ENCODE data around the gene REPS1. TPM values are rescaled to one million over a fixed set of nuclear protein-coding genes. Genes with fewer than 3 reads are reported as not detected.

REPS1 gene, protein sequence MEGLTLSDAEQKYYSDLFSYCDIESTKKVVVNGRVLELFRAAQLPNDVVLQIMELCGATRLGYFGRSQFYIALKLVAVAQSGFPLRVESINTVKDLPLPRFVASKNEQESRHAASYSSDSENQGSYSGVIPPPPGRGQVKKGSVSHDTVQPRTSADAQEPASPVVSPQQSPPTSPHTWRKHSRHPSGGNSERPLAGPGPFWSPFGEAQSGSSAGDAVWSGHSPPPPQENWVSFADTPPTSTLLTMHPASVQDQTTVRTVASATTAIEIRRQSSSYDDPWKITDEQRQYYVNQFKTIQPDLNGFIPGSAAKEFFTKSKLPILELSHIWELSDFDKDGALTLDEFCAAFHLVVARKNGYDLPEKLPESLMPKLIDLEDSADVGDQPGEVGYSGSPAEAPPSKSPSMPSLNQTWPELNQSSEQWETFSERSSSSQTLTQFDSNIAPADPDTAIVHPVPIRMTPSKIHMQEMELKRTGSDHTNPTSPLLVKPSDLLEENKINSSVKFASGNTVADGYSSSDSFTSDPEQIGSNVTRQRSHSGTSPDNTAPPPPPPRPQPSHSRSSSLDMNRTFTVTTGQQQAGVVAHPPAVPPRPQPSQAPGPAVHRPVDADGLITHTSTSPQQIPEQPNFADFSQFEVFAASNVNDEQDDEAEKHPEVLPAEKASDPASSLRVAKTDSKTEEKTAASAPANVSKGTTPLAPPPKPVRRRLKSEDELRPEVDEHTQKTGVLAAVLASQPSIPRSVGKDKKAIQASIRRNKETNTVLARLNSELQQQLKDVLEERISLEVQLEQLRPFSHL
- total RNA-seq (2022; extraction: Qiagen RNA extraction): 24.9 to 30.6 TPM (median 29.7 TPM) in 5 replicates

DNA sequence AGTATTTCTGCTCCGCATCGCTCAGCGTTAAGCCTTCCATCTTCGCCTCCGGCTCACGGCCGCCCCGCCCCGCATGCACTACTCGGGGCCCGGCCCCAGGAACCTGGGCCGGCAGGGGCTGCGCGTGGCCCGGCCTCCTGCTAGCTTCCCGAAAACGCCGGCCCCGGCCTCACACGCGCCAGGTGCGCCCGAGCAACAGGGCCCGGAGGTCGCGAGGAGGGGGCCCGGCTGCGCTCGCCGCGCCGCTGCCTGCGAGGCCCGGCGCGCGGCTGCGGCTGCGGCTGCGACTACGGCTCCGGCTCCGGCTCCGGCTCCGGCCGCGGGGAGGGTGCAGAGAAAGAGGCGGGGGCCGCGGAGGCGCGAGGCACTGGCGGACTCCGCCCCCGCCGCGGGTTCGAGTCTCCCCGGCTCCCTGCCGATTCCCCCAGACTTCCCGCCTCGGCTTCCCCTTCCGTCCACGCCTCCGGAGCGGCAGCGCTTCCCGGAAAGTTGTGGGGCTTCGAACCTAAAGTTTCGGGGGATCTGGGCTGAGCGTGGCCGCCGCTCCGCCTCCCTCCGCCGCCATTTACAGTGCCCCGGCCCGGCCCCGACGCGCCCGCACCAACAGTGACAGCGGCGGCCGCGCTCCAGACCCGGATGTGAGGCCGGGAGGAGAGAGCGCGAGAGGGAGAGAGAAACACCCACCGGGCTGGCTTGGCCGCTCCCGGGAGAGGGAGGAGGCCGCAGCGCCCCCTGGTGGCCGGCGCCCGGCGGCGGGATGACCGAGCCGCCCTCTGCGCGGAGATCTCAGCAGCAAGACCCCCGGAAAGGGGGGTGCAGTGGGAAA is at the start of gene REPS1:
REPS1 (minus strand) TSS at position 611 of the 826 bp plus-strand sequence; CDS start at position 40, 571 bp downstream.

DNA sequence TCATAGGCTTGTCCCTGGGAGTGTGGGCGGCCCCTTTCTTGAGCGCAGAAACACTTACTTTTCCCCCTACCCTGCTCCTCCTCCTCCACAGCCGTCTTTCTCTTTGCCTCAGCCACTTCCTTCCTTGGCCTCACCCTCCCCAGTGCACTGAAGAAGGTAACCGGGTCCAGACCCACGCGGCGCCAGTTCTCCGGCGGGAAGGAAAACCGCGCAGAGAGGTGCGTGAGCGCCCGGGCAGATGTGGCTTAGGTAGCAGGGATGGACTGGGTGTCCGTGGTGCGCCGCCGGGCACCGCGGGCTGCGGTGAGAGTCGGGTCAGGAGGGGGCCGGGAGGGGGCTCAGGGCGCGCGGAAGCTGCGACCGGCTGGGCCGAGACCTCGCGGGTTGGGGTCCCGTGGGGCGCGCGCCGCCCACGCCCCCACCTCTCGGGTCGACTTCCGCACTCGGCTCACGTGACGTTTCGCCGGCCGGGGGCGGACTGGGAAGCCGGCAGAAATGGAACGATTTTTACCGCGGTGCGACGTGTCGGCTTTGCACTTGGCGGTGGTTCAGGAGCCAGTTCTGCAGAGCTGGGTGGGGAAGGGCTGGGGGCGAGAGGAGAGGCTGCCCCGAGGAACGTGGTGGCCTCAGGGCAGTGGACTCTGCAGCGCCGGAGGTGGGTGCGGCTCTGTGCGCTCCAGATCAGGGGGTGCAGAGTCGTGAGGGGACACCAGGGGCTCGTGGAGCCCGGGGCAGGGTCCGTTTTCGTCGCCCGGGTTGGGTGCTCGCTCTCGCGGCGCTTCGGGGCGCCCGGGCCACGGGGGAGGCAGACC is 40.8 kb upstream of the REPS1 start, which contains the start of gene ABRACL:
ABRACL (plus strand) TSS at position 88 of the 812 bp plus-strand sequence. CDS start 5,416 bp downstream, outside the sequence.

Other genes with a start within 250 kb of the REPS1 start
- gene CCDC28A, start 214.5 kb downstream of the REPS1 start, total RNA-seq (2022; extraction: Qiagen RNA extraction): 11.1 to 12.5 TPM (median 12.4 TPM) in 5 replicates
- gene ECT2L, start 192.2 kb downstream of the REPS1 start, total RNA-seq (2022; extraction: Qiagen RNA extraction): not detected in 5 replicates
- 42.0 to 63.7 TPM (median 43.3 TPM) in 5 replicates for gene ABRACL, start 40.5 kb upstream of the REPS1 start, total RNA-seq (2022; extraction: Qiagen RNA extraction)
- gene HECA, start 146.8 kb upstream of the REPS1 start, total RNA-seq (2022; extraction: Qiagen RNA extraction): 1.5 to 2.8 TPM (median 2.2 TPM) in 5 replicates